Fibroblast of lung (primary cell): ENCODE measurements around the gene CORO2B.

ENCODE experiments used
- EZH2 ChIP-seq: IDR thresholded peaks from 2 replicates; pipeline ENCODE4 v1.5.1; 2012; ENCODE audit warnings: low read length, control low read depth, mild to moderate bottlenecking; ENCODE audit errors: missing control alignments
- TF ChIP-seq, protein P1 (sequence below), 2 donors: IDR thresholded peaks in 1 of 2; conservative IDR thresholded peaks in 1 of 2; 1 replicate in 1 of 2; 2 replicates in 1 of 2; pipeline ENCODE4 v1.5.1; 2011 to 2012; ENCODE audit warnings: low read length in 2 of 2, control low read depth in 1 of 2, inconsistent platforms in 1 of 2, low read depth in 1 of 2, mild to moderate bottlenecking in 1 of 2

GRCh38 chr15:68774521-68775235, 195.9 kb downstream of the CORO2B start:
- TF ChIP-seq, protein P1, sequence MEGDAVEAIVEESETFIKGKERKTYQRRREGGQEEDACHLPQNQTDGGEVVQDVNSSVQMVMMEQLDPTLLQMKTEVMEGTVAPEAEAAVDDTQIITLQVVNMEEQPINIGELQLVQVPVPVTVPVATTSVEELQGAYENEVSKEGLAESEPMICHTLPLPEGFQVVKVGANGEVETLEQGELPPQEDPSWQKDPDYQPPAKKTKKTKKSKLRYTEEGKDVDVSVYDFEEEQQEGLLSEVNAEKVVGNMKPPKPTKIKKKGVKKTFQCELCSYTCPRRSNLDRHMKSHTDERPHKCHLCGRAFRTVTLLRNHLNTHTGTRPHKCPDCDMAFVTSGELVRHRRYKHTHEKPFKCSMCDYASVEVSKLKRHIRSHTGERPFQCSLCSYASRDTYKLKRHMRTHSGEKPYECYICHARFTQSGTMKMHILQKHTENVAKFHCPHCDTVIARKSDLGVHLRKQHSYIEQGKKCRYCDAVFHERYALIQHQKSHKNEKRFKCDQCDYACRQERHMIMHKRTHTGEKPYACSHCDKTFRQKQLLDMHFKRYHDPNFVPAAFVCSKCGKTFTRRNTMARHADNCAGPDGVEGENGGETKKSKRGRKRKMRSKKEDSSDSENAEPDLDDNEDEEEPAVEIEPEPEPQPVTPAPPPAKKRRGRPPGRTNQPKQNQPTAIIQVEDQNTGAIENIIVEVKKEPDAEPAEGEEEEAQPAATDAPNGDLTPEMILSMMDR (conservative IDR thresholded peaks at IDR 0.05 in 1 of 2, IDR thresholded peaks at IDR 0.05 in 1 of 2; ENCODE audit: low read depth in 1 of 2, low read length in 2 of 2) = no peak
- TF ChIP-seq EZH2 = no peak
